Mesothelial cell of epicardium (in vitro differentiated cells): ENCODE data around the gene PNMA1. TPM values are rescaled to one million over a fixed set of nuclear protein-coding genes. Genes with fewer than 3 reads are reported as not detected.

Experiments used
- DNase-seq, 2 experiments: peaks; one replicate each; pipeline ENCODE4 v3.0.0; 2021; ENCODE audit warnings: low spot score in 2 of 2; ENCODE audit not compliant: unreplicated experiment in 2 of 2
- H3K27ac Mint-ChIP-seq: 2 replicates; pipeline ENCODE4 v1.8.0; 2021; ENCODE audit warnings: mixed read lengths
- H3K27me3 Mint-ChIP-seq: 2 replicates; pipeline ENCODE4 v1.8.0; 2021; ENCODE audit warnings: low read depth, mixed read lengths
- H3K36me3 Mint-ChIP-seq: 2 replicates; pipeline ENCODE4 v1.8.0; 2021; ENCODE audit warnings: mixed read lengths
- H3K4me1 Mint-ChIP-seq: 2 replicates; pipeline ENCODE4 v1.8.0; 2021; ENCODE audit warnings: mixed read lengths
- H3K4me3 Mint-ChIP-seq: 2 replicates; pipeline ENCODE4 v1.8.0; 2021; ENCODE audit warnings: mild to moderate bottlenecking, moderate library complexity, mixed read lengths
- H3K9me3 Mint-ChIP-seq: 2 replicates; pipeline ENCODE4 v1.8.0; 2021; ENCODE audit warnings: mixed read lengths
- CTCF ChIP-seq: fragments of 200-600 bp; sonication (generic); IDR thresholded peaks from one replicate; pipeline ENCODE4 v1.5.0; 2021; ENCODE audit warnings: antibody characterized with exemption; ENCODE audit not compliant: unreplicated experiment
- total RNA-seq: library from RNA; stranded (reverse); gene quantifications from 3 replicates; pipeline ENCODE4 v1.2.1, GENCODE V29; 2021

Gene PNMA1
- total RNA-seq, 1 donor from 2014 or later, result 46.4 TPM

- TF ChIP-seq CTCF, result no peak
- H3K9me3 Mint-ChIP-seq, result no peaks in the 10 kb centered on the region
- DNase-seq, result no peak
- H3K27ac Mint-ChIP-seq, result no peak overlapping the region
- no peak overlapping the region for H3K4me3 Mint-ChIP-seq
- no peaks in the 10 kb centered on the region for H3K27me3 Mint-ChIP-seq
- peaks cover 19% of the 10 kb centered on the region for H3K36me3 Mint-ChIP-seq
- H3K4me1 Mint-ChIP-seq, result peaks cover 45% of the 10 kb centered on the region
Observed at GRCh38 chr14:73739174-73739898, 25.2 kb upstream of the PNMA1 start.

- Mint-ChIP-seq H3K36me3 (peaks cover 20% of the 10 kb centered on the region), H3K4me3 (no peak overlapping the region), H3K27me3 (no peaks in the 10 kb centered on the region), H3K27ac (no peak overlapping the region), H3K9me3 (no peaks in the 10 kb centered on the region), H3K4me1 (peaks cover 39% of the 10 kb centered on the region)
- DNase-seq, result no peak
- TF ChIP-seq CTCF, result no peak
Observed at GRCh38 chr14:73738518-73739173, 24.5 kb upstream of the PNMA1 start.

GRCh38 chr14:73736842-73737241, 22.7 kb upstream of the PNMA1 start:
- H3K4me3 Mint-ChIP-seq, result no peak overlapping the region
- peaks cover 26% of the 10 kb centered on the region for H3K36me3 Mint-ChIP-seq
- H3K4me1 Mint-ChIP-seq, result peaks cover 21% of the 10 kb centered on the region
- no peak for DNase-seq
- no peak for TF ChIP-seq CTCF
- no peaks in the 10 kb centered on the region for H3K9me3 Mint-ChIP-seq
- H3K27me3 Mint-ChIP-seq, result no peaks in the 10 kb centered on the region
- H3K27ac Mint-ChIP-seq, result no peak overlapping the region

- peaks cover 39% of the 10 kb centered on the region for H3K36me3 Mint-ChIP-seq
- DNase-seq, result no peak
Observed at GRCh38 chr14:73732006-73732405, 17.8 kb upstream of the PNMA1 start.

GRCh38 chr14:73731111-73731510, 16.9 kb upstream of the PNMA1 start:
- H3K27ac Mint-ChIP-seq, result no peak overlapping the region
- TF ChIP-seq CTCF, result no peak
- no peaks in the 10 kb centered on the region for H3K27me3 Mint-ChIP-seq
- H3K4me3 Mint-ChIP-seq, result no peak overlapping the region
- peaks cover 37% of the 10 kb centered on the region for H3K36me3 Mint-ChIP-seq
- no peaks in the 10 kb centered on the region for H3K9me3 Mint-ChIP-seq
- peaks cover 5% of the 10 kb centered on the region for H3K4me1 Mint-ChIP-seq
- DNase-seq, result no peak

More at GRCh38 chr14:73732006-73732405, 17.8 kb upstream of the PNMA1 start:
- Mint-ChIP-seq H3K4me1 (peaks cover 5% of the 10 kb centered on the region), H3K9me3 (no peaks in the 10 kb centered on the region), H3K4me3 (no peak overlapping the region), H3K27ac (peak overlapping the region; percentile 58), H3K27me3 (no peaks in the 10 kb centered on the region)
- no peak for TF ChIP-seq CTCF
